ENCODE measurements around the gene TMEM209.

- no peak for TF ChIP-seq POLR2AphosphoS5 (IDR thresholded peaks at IDR 0.05; ENCODE audit: borderline replicate concordance, low read depth, low read length)
- TF ChIP-seq EZH2 (IDR thresholded peaks at IDR 0.05) = no peak
- TF ChIP-seq FOXP2 (optimal IDR thresholded peaks at IDR 0.05; ENCODE audit: control extremely low read depth, extremely low read length, insufficient read depth) = no peak
These were observed 52.6 kb downstream of the TMEM209 start for GRCh38 chr7:130152493-130153210.

All from SK-N-MC (cell line).